Activated CD4-positive, alpha-beta T cell treated with anti-CD3 and anti-CD28 coated beads, Interleukin-2, amount 10 ng/mL, durations not matched to agents 7 days and 5 days (primary cell): Measurements from ENCODE around the gene CDNF. TPM values are rescaled to one million over a fixed set of nuclear protein-coding genes. Genes with fewer than 3 reads are reported as not detected.
"Not testable (repeated sequence)": the region's sequence is repeated elsewhere in the genome, so short reads cannot be mapped to it uniquely, and the experiment has no call there.

Source experiments
- CTCF ChIA-PET: fragments of 350-600 bp; sonication (Branson Sonifier 250); formaldehyde crosslinking; loops from one replicate; lab custom pipeline; 2021; ENCODE audit warnings: antibody characterized with exemption; lab: Charles Lee
- POLR2A ChIA-PET: fragments of 350-600 bp; sonication (Branson Sonifier 250); formaldehyde crosslinking; loops from one replicate; lab custom pipeline; 2021; ENCODE audit warnings: antibody characterized with exemption; lab: Charles Lee
- DNase-seq: peaks from one replicate; pipeline ENCODE4 v3.0.0-alpha.2; 2020
- H3K27ac Mint-ChIP-seq: one replicate; pipeline ENCODE4 v1.8.0; 2021; ENCODE audit warnings: mild to moderate bottlenecking, moderate library complexity, mixed read lengths
- H3K27me3 Mint-ChIP-seq: one replicate; pipeline ENCODE4 v1.8.0; 2021; ENCODE audit warnings: mixed read lengths
- H3K36me3 Mint-ChIP-seq: one replicate; pipeline ENCODE4 v1.8.0; 2021; ENCODE audit warnings: low read depth, mixed read lengths
- H3K4me1 Mint-ChIP-seq: one replicate; pipeline ENCODE4 v1.8.0; 2021; ENCODE audit warnings: mixed read lengths
- H3K4me3 Mint-ChIP-seq: one replicate; pipeline ENCODE4 v1.8.0; 2021; ENCODE audit warnings: mild to moderate bottlenecking, moderate library complexity, mixed read lengths
- H3K9me3 Mint-ChIP-seq: one replicate; pipeline ENCODE4 v1.8.0; 2021; ENCODE audit warnings: mixed read lengths
- total RNA-seq, 2 experiments: library from RNA; stranded (reverse); gene quantifications; one replicate each; pipeline ENCODE4 v1.2.3, GENCODE V29; 2021

The CDNF gene
- total RNA-seq = under 1 TPM; 0.67 to 0.85 TPM

DNA sequence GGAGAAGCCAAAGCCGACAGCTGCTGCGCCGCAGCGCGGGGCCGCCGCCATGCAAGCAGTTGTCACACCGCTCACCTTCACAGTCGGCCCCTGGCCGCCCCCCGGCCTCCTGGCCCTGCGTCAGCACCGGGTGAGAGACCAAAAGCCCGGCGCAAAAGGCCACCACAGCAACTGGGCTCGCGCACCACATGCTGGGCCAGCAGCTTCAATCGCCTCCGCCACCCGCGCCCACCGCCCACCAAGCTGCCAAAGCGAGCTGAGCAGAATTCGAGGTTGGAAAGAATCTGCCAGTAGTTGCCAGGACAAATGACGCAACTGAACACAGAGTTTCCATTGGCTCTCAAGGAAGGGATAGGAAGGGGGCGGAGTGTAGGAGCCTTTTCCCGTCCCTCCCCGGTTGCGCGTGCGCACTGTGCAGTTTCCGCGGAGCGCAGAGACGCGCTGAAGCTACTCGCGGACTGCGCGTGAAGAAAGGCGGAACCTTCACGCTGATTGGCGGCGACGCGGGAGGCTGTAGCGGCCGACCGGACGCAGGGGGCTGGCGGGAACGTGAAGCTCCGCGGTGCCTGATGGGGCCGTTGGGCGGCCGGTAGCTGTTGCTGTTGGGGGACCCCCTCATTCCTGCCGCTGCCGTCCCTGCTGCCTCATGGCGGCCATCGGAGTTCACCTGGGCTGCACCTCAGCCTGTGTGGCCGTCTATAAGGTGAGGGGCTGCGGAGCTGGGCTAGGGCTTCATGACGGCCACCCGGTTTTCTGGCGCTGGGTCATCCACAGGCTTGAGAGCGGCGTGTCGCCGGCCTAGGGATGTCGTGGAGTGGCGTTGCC is at the start of gene CDNF, which contains the start of the genes HSPA14 and MSANTD7:
TSS of gene CDNF (minus strand) at position 281 of the 825 bp plus-strand sequence. CDS start at position 190, 91 bp downstream.
TSS of gene HSPA14 (plus strand) at position 550 of the 825 bp plus-strand sequence. CDS start at position 647, 97 bp downstream.
TSS of gene MSANTD7 (plus strand) at position 550 of the 825 bp plus-strand sequence. CDS start 3,979 bp downstream, outside the sequence.
- POLR2A ChIA-PET = interaction anchor here (0.6 to 1.0 kb wide), 5 partner anchors 20 to 652 kb away, joined by 3 to 4 read pairs (median 4); no protein-coding TSS in a partner anchor
- no peaks in the 10 kb centered on the region for H3K27me3 Mint-ChIP-seq
- DNase-seq = peak; percentile 100
- H3K36me3 Mint-ChIP-seq = peaks cover 26% of the 10 kb centered on the region
- peaks cover 29% of the 10 kb centered on the region for H3K4me1 Mint-ChIP-seq
- H3K9me3 Mint-ChIP-seq = no peaks in the 10 kb centered on the region
- H3K27ac Mint-ChIP-seq = peak within 1 kb of the TSS; percentile 96
- peak within 1 kb of the TSS; percentile 84 for H3K4me3 Mint-ChIP-seq
- CTCF ChIA-PET = interaction anchor here (0.6 to 1.7 kb wide), 17 partner anchors 8 to 301 kb away, joined by 3 to 6 read pairs (median 4); no protein-coding TSS in a partner anchor

DNA sequence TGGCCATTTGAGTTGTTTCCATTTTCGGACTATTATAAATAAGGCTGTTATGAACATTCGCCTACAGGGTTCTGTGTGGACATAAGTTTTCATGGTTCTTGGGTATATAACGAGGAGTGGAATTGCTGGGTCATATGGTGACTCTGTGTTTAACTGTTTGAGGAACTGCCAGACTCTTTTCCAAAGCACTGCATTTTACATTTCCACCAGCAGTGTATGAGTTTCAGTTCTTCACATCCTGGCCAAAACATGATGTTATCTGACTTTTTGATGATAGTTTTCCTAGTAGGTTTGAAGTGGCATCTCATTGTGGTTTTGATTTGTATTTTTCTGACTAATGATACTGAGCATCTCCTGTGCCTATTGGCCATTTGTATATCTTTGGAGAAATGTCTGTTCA is 46.2 kb upstream of the CDNF start:
- peak overlapping the region; percentile 3 for H3K27ac Mint-ChIP-seq
- CTCF ChIA-PET = interaction anchor here (1.4 to 1.9 kb wide), 2 partner anchors 47 to 75 kb away, joined by 3 to 5 read pairs; partner anchors contain the start of gene MEIG1
- peaks cover 13% of the 10 kb centered on the region for H3K36me3 Mint-ChIP-seq

DNA sequence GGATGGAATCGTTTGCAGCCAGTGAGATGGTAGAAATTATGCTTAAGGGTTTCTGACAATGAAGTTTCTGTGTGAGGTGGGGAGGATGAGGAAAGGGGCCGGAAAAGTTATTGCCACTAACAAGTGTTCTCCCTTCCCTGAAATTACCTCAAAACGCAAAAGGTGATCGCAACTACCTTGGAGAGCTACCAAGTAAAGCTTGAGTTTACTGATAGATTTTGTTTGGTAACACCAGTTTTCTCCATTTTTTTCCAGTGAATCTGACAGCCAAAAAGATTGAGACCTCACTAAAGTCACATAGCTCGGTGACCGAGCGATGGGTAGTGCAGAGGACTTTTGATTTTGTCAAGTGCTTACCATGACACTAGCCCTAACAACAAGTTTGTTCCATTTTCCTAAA is 42.4 kb upstream of the CDNF start:
- POLR2A ChIA-PET = interaction anchor here (0.6 kb wide), 1 partner anchor 306 kb away, joined by 3 read pairs; no protein-coding TSS in a partner anchor
- no peak for DNase-seq
- Mint-ChIP-seq H3K4me1 (peaks cover 52% of the 10 kb centered on the region), H3K27ac (peak overlapping the region; percentile 90), H3K4me3 (peak overlapping the region; percentile 96), H3K27me3 (no peaks in the 10 kb centered on the region), H3K36me3 (peaks cover 13% of the 10 kb centered on the region), H3K9me3 (no peaks in the 10 kb centered on the region)
- CTCF ChIA-PET = interaction anchor here (1.9 kb wide), 1 partner anchor 74 kb away, joined by 4 read pairs; the partner anchor contains the start of gene DCLRE1C

More for the DNA sequence above, 46.2 kb upstream of the CDNF start:
- H3K9me3 Mint-ChIP-seq = no peaks in the 10 kb centered on the region
- DNase-seq = no peak
- H3K4me3 Mint-ChIP-seq = no peak overlapping the region
- H3K27me3 Mint-ChIP-seq = no peaks in the 10 kb centered on the region
- POLR2A ChIA-PET = no interaction called here
- H3K4me1 Mint-ChIP-seq = peaks cover 29% of the 10 kb centered on the region

- DNase-seq = no peak
- H3K36me3 Mint-ChIP-seq = peaks cover 13% of the 10 kb centered on the region
- H3K9me3 Mint-ChIP-seq = no peaks in the 10 kb centered on the region
- H3K4me1 Mint-ChIP-seq = peaks cover 53% of the 10 kb centered on the region
- H3K4me3 Mint-ChIP-seq = peak overlapping the region; percentile 96
- H3K27ac Mint-ChIP-seq = peak overlapping the region; percentile 90
- ChIA-PET CTCF (interaction anchor here (1.9 kb wide), 1 partner anchor 74 kb away, joined by 4 read pairs; the partner anchor contains the start of gene DCLRE1C), POLR2A (interaction anchor here (0.6 kb wide), 1 partner anchor 305 kb away, joined by 3 read pairs; no protein-coding TSS in a partner anchor)
- no peaks in the 10 kb centered on the region for H3K27me3 Mint-ChIP-seq
Measured at GRCh38 chr10:14879928-14880193, 42.0 kb upstream of the CDNF start.

- peaks cover 13% of the 10 kb centered on the region for H3K36me3 Mint-ChIP-seq
- CTCF ChIA-PET = interaction anchor here (0.9 to 1.9 kb wide), 5 partner anchors 10 to 350 kb away, joined by 3 to 4 read pairs (median 4); partner anchors contain the start of gene DCLRE1C
- H3K4me3 Mint-ChIP-seq = peak overlapping the region; percentile 96
- H3K27ac Mint-ChIP-seq = peak overlapping the region; percentile 90
- POLR2A ChIA-PET = interaction anchor here (0.5 kb wide), 1 partner anchor 47 kb away, joined by 5 read pairs; no protein-coding TSS in a partner anchor
- no peaks in the 10 kb centered on the region for H3K27me3 Mint-ChIP-seq
- peak; percentile 41 for DNase-seq
- H3K9me3 Mint-ChIP-seq = no peaks in the 10 kb centered on the region
- H3K4me1 Mint-ChIP-seq = peaks cover 53% of the 10 kb centered on the region
Measured at GRCh38 chr10:14879124-14879927, 41.5 kb upstream of the CDNF start.

GRCh38 chr10:14878266-14879123 is 40.7 kb upstream of the CDNF start, which contains the start of gene SUV39H2:
TSS of gene SUV39H2 (plus strand) at chr10:14878866. CDS start at chr10:14878889, 23 bp downstream.
- CTCF ChIA-PET = interaction anchor here (0.6 to 1.9 kb wide), 10 partner anchors 9 to 350 kb away, joined by 3 to 4 read pairs (median 3); partner anchors contain the start of gene DCLRE1C

DNA sequence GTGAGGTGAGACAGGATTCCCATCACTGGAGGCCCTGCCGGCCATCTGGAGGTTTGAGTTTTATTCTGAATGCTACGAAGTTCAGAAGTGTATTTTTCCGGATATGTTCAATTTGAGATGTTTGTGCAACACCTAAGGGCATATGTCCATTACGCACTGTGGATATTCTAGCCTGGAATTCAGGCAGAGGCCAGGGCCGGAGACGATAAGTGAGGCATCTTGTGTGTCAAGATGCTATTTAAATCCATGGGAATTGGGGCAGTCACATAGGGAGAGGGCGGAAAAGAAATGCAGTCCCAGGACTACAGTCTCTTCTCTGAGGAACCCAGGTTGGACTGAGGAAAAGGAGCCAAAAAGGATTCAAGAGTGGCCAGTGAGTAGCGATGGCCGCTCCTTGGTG is 38.9 kb upstream of the CDNF start:
- Mint-ChIP-seq H3K4me1 (peaks cover 42% of the 10 kb centered on the region), H3K9me3 (no peaks in the 10 kb centered on the region), H3K27ac (peak overlapping the region; percentile 58), H3K27me3 (no peaks in the 10 kb centered on the region), H3K36me3 (peaks cover 2% of the 10 kb centered on the region), H3K4me3 (peak overlapping the region; percentile 96)
- CTCF ChIA-PET = interaction anchor here (1.2 kb wide), 1 partner anchor 262 kb away, joined by 3 read pairs; no protein-coding TSS in a partner anchor
- POLR2A ChIA-PET = no interaction called here
- no peak for DNase-seq

More at GRCh38 chr10:14878266-14879123, 40.7 kb upstream of the CDNF start, which contains the start of gene SUV39H2:
- POLR2A ChIA-PET = interaction anchor here (0.5 to 0.9 kb wide), 3 partner anchors 48 to 391 kb away, joined by 3 to 5 read pairs (median 4); no protein-coding TSS in a partner anchor
- H3K36me3 Mint-ChIP-seq = peaks cover 13% of the 10 kb centered on the region
- peak within 1 kb of the TSS; percentile 96 for H3K4me3 Mint-ChIP-seq
- H3K27me3 Mint-ChIP-seq = no peaks in the 10 kb centered on the region
- H3K4me1 Mint-ChIP-seq = peaks cover 53% of the 10 kb centered on the region
- DNase-seq = peak; percentile 94
- peak within 1 kb of the TSS; percentile 92 for H3K27ac Mint-ChIP-seq
- H3K9me3 Mint-ChIP-seq = no peaks in the 10 kb centered on the region

DNA sequence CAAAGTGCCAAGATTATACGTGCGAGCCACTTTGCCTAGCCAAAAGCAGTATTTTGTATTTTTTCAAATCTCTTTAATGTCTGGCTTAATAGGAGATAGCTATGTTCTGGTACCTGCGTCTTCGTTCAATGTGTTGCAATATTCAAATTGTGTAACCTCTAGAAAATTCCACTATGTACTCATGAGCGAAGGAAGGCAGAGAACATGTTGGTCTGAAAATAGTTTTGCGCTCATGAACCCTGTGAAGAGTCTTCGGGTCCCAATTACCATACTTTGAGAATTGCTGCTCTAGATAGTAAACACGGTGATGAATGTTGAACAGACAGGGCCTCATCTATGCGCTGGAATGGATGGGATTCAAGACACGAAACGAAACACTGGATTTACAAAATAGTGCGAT is 38.1 kb upstream of the CDNF start:
- DNase-seq = no peak
- H3K36me3 Mint-ChIP-seq = peaks cover 4% of the 10 kb centered on the region
- ChIA-PET POLR2A (no interaction called here), CTCF (no interaction called here)
- H3K9me3 Mint-ChIP-seq = no peaks in the 10 kb centered on the region
- peaks cover 39% of the 10 kb centered on the region for H3K4me1 Mint-ChIP-seq
- H3K4me3 Mint-ChIP-seq = no peak overlapping the region
- no peak overlapping the region for H3K27ac Mint-ChIP-seq
- no peaks in the 10 kb centered on the region for H3K27me3 Mint-ChIP-seq

DNA sequence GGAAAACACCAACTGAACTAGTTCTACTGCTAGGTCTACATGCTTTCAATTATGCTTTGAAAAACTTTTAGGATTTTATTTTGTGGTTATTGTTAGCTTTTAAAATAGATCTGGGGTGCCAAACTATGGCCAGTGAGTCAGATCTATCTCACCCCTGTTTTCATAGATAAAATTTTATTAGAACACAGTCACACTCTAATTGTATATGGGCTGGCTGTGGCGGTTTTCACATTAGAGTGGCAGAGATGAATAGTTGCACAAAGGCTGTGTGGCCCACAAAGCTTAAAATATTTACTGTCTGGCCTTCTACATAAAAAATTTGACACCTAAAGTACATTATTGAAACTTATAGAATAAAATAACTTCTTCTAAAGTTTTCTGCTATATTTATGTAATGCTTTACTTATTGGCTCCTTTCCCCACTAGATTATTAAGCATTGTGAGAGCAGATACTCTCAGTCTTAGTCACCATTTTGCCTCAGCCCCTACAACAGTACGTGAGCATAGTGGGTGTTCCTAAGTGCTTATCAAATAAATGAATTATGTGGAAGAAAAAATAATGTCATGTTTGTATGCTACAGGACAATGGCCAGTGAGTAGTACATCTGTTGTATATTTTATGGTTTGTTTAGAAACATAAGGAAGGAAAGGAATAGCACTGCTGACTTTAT is 35.4 kb upstream of the CDNF start:
- POLR2A ChIA-PET = no interaction called here
- H3K9me3 Mint-ChIP-seq = no peaks in the 10 kb centered on the region
- DNase-seq = no peak
- H3K4me1 Mint-ChIP-seq = peaks cover 24% of the 10 kb centered on the region
- CTCF ChIA-PET = interaction anchor here (1.4 kb wide), 1 partner anchor 10 kb away, joined by 3 read pairs; no protein-coding TSS in a partner anchor
- no peak overlapping the region for H3K27ac Mint-ChIP-seq
- no peak overlapping the region for H3K4me3 Mint-ChIP-seq
- no peaks in the 10 kb centered on the region for H3K27me3 Mint-ChIP-seq
- peaks cover 18% of the 10 kb centered on the region for H3K36me3 Mint-ChIP-seq

DNA sequence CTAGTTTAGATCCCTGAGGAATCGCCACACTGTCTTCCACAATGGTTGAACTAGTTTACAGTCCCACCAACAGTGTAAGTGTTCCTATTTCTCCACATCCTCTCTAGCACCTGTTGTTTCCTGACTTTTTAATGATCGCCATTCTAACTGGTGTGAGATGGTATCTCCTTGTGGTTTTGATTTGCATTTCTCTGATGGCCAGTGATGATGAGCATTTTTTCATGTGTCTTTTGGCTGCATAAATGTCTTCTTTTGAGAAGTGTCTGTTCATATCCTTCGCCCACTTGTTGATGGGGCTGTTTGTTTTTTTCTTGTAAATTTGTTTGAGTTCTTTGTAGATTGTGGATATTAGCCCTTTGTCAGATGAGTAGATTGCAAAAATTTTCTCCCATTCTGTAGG is 27.0 kb upstream of the CDNF start:
- H3K9me3 Mint-ChIP-seq, H3K27ac Mint-ChIP-seq, POLR2A ChIA-PET, DNase-seq, H3K4me3 Mint-ChIP-seq, H3K27me3 Mint-ChIP-seq, CTCF ChIA-PET, H3K4me1 Mint-ChIP-seq: not testable (repeated sequence)
- peaks cover 54% of the 10 kb centered on the region for H3K36me3 Mint-ChIP-seq

GRCh38 chr10:14864466-14864865 is 26.6 kb upstream of the CDNF start:
- POLR2A ChIA-PET, H3K9me3 Mint-ChIP-seq, CTCF ChIA-PET, H3K27me3 Mint-ChIP-seq, H3K4me1 Mint-ChIP-seq, DNase-seq, H3K4me3 Mint-ChIP-seq, H3K27ac Mint-ChIP-seq: not testable (repeated sequence)
- peaks cover 50% of the 10 kb centered on the region for H3K36me3 Mint-ChIP-seq
